Natural killer cell treated with Interleukin-12 subunit alpha and Interleukin-12 subunit beta and Interleukin-15 and Interleukin-18, amount 100 ng/mL, for 72 hours (primary cell): ENCODE results near the gene CNPY1. TPM values are rescaled to one million over a fixed set of nuclear protein-coding genes. Genes with fewer than 3 reads are reported as not detected.

Experiments used
- ATAC-seq, 2 donors: fragments of 150-1000 bp; cut with Tn5 transposase in 1 of 2; sonication (Bioruptor Pico), chemical (Tn5 transposase) in 1 of 2; 2 replicates each; pipeline ENCODE4 v1.10.0; 2021
- DNase-seq: peaks from one replicate; pipeline ENCODE4 v3.0.0; 2022; ENCODE audit warnings: low spot score
- H3K27ac Mint-ChIP-seq, 2 donors: 1 replicate in 1 of 2; 2 replicates in 1 of 2; pipeline ENCODE4 v1.8.0; 2022; ENCODE audit warnings: mixed read lengths in 2 of 2, mild to moderate bottlenecking in 1 of 2, moderate library complexity in 1 of 2
- H3K27me3 Mint-ChIP-seq, 2 donors: 1 replicate in 1 of 2; 2 replicates in 1 of 2; pipeline ENCODE4 v1.8.0; 2022; ENCODE audit warnings: mixed read lengths in 2 of 2
- H3K36me3 Mint-ChIP-seq: one replicate; pipeline ENCODE4 v1.8.0; 2022; ENCODE audit warnings: mixed read lengths
- H3K4me1 Mint-ChIP-seq, 2 donors: 1 replicate in 1 of 2; 2 replicates in 1 of 2; pipeline ENCODE4 v1.8.0; 2022; ENCODE audit warnings: low read depth in 2 of 2, mixed read lengths in 2 of 2, mild to moderate bottlenecking in 1 of 2
- H3K4me3 Mint-ChIP-seq: one replicate; pipeline ENCODE4 v1.8.0; 2022; ENCODE audit warnings: mixed read lengths
- H3K9me3 Mint-ChIP-seq: 2 replicates; pipeline ENCODE4 v1.8.0; 2022; ENCODE audit warnings: mixed read lengths
- total RNA-seq, 2 donors: library from RNA; stranded (reverse); gene quantifications; one replicate each; pipeline ENCODE4 v1.2.3, GENCODE V29; 2022

CNPY1 gene
- total RNA-seq, 2 donors from 2014 or later = not detected

DNA sequence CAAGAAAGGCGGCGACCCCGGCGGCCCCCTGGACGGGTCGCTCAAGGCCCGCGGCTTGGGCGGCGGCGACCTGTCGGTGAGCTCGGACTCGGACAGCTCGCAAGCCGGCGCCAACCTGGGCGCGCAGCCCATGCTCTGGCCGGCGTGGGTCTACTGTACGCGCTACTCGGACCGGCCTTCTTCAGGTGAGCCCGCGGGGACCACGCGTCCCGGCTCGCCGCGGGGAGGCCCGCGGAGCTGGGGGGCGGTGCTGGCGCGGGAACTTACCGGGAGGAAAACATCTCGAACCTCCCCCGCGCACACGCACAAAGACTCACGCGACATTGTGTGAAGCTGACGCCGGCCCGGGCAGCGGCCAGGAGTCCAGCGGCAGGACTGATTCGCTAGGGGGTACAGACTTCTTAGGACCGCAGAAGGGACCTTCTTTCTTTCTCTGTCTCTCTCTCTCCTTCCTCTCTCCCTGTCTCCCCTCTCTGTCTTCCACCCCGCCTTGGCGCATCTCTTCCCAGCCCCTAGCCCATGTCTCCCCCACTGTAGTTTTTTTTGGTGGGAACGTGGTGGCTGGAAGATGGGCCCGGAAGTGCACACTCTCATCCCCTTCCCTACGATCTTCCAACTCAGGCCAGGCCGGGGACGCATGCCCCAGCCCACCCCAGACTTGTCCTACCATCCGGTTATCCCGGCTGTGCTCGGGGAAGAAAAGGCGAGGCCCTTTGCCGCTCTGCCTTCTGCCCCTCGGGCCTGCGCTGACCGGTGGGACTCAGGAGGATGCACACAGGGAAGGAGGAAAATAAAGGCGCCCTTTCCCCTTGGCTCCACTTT lies 87.3 kb downstream of the CNPY1 start:
- peak overlapping the region; percentile 60 for H3K4me3 Mint-ChIP-seq
- H3K4me1 Mint-ChIP-seq = peaks cover 8 to 26% of the 10 kb centered on the region in 2 donors
- peak overlapping the region in 1 of 2 donors; percentile 51 for H3K27ac Mint-ChIP-seq

DNA sequence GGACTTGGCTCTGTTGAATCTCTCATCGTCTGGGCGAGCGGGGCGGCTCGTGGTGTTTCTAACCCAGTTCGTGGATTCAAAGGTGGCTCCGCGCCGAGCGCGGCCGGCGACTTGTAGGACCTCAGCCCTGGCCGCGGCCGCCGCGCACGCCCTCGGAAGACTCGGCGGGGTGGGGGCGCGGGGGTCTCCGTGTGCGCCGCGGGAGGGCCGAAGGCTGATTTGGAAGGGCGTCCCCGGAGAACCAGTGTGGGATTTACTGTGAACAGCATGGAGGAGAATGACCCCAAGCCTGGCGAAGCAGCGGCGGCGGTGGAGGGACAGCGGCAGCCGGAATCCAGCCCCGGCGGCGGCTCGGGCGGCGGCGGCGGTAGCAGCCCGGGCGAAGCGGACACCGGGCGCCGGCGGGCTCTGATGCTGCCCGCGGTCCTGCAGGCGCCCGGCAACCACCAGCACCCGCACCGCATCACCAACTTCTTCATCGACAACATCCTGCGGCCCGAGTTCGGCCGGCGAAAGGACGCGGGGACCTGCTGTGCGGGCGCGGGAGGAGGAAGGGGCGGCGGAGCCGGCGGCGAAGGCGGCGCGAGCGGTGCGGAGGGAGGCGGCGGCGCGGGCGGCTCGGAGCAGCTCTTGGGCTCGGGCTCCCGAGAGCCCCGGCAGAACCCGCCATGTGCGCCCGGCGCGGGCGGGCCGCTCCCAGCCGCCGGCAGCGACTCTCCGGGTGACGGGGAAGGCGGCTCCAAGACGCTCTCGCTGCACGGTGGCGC lies 88.1 kb downstream of the CNPY1 start, which contains the start of gene EN2:
TSS of gene EN2 (plus strand) at position 19 of the 767 bp plus-strand sequence. CDS start at position 268, 249 bp downstream.
- peaks cover 43 to 51% of the 10 kb centered on the region in 2 donors for H3K27me3 Mint-ChIP-seq
- ATAC-seq = peak in 1 of 2 donors; percentile 25
- peak; percentile 50 for DNase-seq
- peaks cover 8 to 24% of the 10 kb centered on the region in 2 donors for H3K4me1 Mint-ChIP-seq
- no peaks in the 10 kb centered on the region for H3K9me3 Mint-ChIP-seq
- H3K4me3 Mint-ChIP-seq = peak within 1 kb of the TSS; percentile 72
- no peaks in the 10 kb centered on the region for H3K36me3 Mint-ChIP-seq
- H3K27ac Mint-ChIP-seq = no peak within 1 kb of the TSS

More for the DNA sequence above, 87.3 kb downstream of the CNPY1 start:
- ATAC-seq (no peak), DNase-seq (peak; percentile 61)
- H3K36me3 Mint-ChIP-seq = no peaks in the 10 kb centered on the region
- no peaks in the 10 kb centered on the region for H3K9me3 Mint-ChIP-seq
- peaks cover 49 to 59% of the 10 kb centered on the region in 2 donors for H3K27me3 Mint-ChIP-seq

DNA sequence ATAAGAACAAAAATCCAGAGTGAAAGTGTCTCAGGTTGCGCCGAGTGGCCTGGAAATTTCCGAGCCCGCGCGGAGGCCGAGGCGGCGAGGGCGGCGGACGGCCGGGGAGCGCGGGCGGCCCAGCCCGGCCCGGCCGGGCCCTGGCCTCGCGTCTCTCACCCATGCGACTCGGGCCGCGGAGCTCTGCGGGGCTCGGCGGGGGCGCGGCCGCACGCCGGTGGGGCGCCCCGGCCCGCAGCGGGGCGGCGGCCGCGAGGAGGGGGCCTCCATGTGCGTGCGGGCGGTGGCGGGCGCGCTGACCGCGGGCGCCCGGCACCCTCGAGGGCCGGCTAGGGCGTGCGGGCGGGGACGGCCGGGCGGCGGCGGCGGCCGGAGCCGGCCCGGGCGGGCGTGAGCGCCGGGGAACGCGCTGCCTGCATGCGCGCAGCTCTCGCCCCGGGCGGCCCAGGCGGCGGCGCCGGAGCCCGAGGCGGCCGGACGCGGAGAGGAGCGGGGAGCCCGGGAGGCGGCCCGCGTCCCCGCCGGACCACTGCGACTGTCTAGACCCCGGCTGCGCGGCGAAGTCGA lies 88.7 kb downstream of the CNPY1 start:
- H3K9me3 Mint-ChIP-seq = no peaks in the 10 kb centered on the region
- ATAC-seq = peak; percentile 31 to 59
- H3K4me1 Mint-ChIP-seq = peaks cover 8 to 24% of the 10 kb centered on the region in 2 donors
- H3K27ac Mint-ChIP-seq = no peak overlapping the region
- H3K27me3 Mint-ChIP-seq = peaks cover 48 to 56% of the 10 kb centered on the region in 2 donors
- no peaks in the 10 kb centered on the region for H3K36me3 Mint-ChIP-seq
- no peak for DNase-seq
- peak overlapping the region; percentile 72 for H3K4me3 Mint-ChIP-seq

DNA sequence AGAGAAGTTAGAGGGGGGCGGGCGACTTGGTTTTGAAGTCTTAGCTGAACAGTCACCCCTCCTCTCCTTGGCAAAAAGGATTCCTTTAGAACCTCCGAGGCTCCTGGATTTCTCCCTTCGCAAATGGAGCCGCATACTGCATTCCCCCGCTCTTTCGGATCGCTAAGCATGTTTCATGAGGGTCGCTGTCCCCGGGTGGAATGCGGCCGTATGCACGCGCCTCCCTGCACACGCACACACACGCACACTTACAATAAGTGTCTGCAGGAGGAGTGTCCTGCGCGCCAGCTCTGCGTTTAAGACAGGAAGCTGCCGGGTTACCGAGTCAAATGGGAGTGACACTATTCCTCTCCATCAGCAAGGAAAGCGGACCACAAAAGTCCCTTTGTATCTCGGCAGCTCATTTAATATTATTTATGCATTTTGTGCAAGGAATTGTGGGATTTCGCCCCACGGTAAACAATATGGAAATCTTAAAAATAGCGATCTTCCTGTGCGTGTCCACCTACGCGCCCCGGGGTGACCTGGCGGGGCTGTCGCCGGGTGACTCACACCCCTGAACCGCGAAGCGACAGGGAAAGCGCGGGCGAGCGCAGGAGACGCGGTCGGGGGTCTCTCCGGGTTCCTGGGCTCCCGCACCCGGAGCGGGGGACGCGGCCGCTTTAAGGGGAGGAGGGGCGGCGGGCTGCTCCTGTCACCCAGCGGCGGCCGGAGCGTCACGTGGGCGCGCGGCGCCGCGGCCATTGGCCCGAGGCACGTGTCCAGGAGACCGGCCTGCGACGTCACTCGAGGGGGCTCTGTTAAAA lies 89.4 kb downstream of the CNPY1 start:
- no peaks in the 10 kb centered on the region for H3K36me3 Mint-ChIP-seq
- ATAC-seq (peak; percentile 52 to 74), DNase-seq (no peak)

DNA sequence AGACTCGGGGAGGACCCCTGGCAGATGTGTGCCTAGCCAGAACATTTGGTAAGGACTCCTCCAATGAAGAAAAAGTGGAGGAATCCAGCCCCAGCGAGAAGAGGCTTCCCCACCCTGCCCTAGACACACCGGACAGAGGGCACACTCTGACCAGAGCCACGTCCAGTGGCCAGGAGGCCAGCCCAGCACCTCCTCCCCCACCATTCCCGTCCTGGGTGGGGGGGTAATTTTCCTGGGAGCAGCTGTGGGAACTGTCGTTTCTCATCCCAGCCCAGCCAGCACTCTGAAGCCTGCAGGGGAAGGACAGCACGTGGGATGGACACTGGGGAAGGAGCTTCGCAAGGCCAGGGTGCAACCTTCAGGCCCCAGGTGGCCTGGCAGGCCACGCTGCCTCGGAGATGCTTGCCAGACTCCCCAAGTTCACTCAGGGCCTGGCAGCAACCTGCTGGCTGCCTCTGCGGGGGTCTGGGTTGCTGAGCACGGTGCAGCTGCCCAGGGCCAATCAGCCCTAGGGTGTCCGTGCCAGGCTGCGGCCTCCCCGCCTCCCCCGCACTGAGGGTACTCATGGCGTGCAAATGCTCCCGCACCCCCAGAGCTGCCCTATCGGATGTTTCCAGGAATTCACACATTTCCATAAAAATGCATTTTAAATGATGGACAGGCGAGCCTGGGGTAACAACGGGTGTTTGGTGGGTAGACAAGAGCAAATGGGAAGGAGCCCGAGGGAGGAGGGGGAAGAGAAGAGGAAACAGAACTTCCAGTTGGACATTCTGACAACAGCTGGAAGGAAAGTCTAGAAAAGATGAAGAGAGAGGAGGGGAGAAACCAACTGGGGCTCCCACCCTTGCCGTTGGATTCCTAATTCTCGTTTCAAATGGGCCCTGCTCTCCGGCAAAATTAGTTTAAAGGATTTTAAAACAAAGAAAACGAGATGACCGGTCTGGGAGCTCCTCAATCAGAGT lies 90.3 kb downstream of the CNPY1 start:
- peaks cover 8 to 24% of the 10 kb centered on the region in 2 donors for H3K4me1 Mint-ChIP-seq
- ATAC-seq = no peak
- DNase-seq = no peak
- H3K27ac Mint-ChIP-seq = peak overlapping the region; percentile 50 to 53
- H3K4me3 Mint-ChIP-seq = peak overlapping the region; percentile 72
- H3K27me3 Mint-ChIP-seq = peaks cover 50 to 55% of the 10 kb centered on the region in 2 donors
- H3K36me3 Mint-ChIP-seq = no peaks in the 10 kb centered on the region
- no peaks in the 10 kb centered on the region for H3K9me3 Mint-ChIP-seq

More for the DNA sequence above, 89.4 kb downstream of the CNPY1 start:
- Mint-ChIP-seq H3K27me3 (peaks cover 47 to 55% of the 10 kb centered on the region in 2 donors), H3K4me3 (peak overlapping the region; percentile 72), H3K9me3 (no peaks in the 10 kb centered on the region), H3K27ac (no peak overlapping the region), H3K4me1 (peaks cover 8 to 24% of the 10 kb centered on the region in 2 donors)

DNA sequence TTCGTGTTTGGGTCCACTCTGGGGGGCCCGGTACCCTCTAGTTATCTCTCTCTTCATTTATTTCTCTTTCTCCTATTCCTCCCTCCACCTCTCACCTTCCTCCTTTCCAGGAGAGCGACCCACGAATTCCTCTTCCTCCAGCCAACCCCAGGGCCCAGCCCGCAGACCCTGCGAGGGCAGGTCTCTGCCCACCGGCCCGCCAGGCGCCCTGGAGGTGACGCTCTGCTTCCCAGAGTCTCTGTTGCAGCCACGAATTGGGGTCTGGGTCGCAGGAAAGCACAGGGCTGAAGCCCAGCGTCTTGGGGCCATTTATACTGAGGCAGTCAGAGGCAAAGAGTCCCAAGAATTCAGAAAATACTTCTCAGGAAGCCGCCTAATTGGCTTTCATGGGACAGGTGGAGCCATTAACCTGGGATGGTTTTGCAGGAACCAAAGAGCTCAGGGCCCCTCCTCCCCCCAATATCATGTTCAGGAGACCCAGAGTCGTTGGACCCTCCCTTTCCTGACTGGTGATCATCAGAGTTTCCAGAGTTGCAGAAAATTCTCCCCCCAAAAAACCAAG lies 91.1 kb downstream of the CNPY1 start:
- Mint-ChIP-seq H3K27ac (no peak overlapping the region), H3K27me3 (peaks cover 52 to 56% of the 10 kb centered on the region in 2 donors), H3K4me1 (peaks cover 8 to 24% of the 10 kb centered on the region in 2 donors), H3K36me3 (no peaks in the 10 kb centered on the region), H3K9me3 (no peaks in the 10 kb centered on the region), H3K4me3 (peak overlapping the region; percentile 15)
- ATAC-seq = no peak
- DNase-seq = no peak

DNA sequence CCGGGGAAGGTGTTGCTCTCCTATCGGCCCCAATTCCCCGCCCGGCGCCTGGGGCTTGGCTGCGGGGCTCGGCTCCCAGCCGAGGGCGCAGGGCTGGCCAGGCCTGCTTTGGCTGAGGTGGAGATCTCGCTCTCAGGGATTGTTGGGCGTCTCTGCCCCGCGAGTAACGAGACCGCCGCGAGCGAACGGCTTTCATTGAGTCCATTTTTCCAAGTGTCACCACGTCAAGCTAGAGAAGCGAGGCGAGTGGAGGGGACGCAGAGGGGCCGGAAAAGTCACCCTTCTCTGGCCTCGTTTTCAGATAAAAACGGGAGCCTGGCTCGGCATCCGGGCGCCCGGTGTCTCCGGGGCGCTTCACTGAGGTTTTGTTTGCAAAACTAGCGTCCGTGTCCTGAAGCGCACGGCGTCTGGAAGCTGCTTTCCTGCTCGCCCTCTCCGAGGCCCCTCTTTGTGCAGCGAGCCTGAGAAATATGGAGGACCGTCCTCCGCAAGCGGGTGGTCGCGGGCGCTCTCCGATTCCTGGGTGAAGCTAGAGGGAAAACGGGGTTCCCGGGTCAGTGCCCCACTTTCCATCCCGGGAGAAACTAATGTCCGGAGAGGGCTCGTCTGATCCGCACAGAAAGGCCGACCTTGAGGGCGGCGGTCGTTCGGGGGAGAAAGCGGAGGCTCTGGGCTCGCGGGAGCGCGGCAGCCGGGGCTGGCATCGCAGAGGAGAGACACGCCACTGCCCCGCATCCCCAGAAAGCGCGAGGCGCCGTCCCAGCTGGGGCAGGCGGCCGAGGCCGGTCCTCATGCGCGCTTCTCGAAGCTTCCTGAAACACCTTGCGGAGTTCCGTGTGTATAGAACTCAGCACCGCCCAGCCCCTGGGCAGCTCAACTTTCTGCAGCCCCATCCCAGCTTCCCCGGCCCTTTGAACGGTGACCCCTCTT lies 91.9 kb downstream of the CNPY1 start:
- peaks cover 8 to 19% of the 10 kb centered on the region in 2 donors for H3K4me1 Mint-ChIP-seq
- DNase-seq (no peak), ATAC-seq (no peak)
- H3K36me3 Mint-ChIP-seq = no peaks in the 10 kb centered on the region
- H3K9me3 Mint-ChIP-seq = no peaks in the 10 kb centered on the region
- H3K4me3 Mint-ChIP-seq = no peak overlapping the region
- no peak overlapping the region for H3K27ac Mint-ChIP-seq
- peaks cover 48 to 49% of the 10 kb centered on the region in 2 donors for H3K27me3 Mint-ChIP-seq

DNA sequence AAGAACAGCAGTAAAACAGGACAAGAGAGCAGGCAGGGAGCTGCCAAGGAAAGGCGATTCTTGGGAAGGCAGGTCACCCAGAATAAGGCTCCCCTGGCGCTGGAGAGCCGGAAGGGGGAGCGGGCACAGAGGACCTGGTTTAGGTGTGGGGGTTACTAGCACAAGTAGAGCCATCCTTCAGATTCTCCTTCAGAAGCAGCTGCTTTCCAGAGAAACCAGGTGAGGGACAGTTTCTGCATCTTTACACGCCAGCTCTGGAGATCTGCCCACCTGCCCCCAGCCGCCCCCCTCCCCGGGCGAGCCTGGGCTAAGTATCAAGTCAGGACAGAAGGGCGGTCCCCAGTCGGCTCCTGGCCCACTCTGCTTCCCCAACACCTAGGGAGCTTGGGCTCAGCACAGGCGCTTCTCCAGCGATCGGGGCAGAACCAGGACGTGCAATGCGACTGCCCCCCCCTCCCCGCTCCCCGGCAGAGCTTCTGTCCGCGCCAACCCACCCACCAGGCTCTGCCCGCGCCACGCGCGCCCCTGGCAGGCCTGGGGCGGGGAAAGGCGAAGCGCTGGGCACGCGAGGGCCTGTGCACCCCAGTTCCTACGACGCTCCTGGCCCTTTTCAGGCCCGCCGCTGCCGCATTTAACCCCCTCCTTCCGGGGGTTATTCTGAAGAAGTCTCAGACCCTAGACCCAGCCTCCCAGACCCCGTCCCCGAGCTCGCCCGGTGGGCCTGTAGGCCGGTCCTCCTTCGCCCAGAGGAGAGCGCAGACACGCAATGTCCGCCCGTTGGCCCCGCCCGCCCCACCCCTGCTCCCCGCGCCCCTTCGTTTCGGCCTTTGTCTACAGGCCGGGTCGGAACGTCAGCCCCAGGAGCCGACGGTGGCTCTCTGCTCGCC lies 92.8 kb downstream of the CNPY1 start:
- no peaks in the 10 kb centered on the region for H3K36me3 Mint-ChIP-seq
- peaks cover 4 to 15% of the 10 kb centered on the region in 2 donors for H3K4me1 Mint-ChIP-seq
- H3K27ac Mint-ChIP-seq = no peak overlapping the region
- no peak for ATAC-seq
- no peaks in the 10 kb centered on the region for H3K9me3 Mint-ChIP-seq
- H3K27me3 Mint-ChIP-seq = peaks cover 43 to 51% of the 10 kb centered on the region in 2 donors
- no peak overlapping the region for H3K4me3 Mint-ChIP-seq
- DNase-seq = no peak

DNA sequence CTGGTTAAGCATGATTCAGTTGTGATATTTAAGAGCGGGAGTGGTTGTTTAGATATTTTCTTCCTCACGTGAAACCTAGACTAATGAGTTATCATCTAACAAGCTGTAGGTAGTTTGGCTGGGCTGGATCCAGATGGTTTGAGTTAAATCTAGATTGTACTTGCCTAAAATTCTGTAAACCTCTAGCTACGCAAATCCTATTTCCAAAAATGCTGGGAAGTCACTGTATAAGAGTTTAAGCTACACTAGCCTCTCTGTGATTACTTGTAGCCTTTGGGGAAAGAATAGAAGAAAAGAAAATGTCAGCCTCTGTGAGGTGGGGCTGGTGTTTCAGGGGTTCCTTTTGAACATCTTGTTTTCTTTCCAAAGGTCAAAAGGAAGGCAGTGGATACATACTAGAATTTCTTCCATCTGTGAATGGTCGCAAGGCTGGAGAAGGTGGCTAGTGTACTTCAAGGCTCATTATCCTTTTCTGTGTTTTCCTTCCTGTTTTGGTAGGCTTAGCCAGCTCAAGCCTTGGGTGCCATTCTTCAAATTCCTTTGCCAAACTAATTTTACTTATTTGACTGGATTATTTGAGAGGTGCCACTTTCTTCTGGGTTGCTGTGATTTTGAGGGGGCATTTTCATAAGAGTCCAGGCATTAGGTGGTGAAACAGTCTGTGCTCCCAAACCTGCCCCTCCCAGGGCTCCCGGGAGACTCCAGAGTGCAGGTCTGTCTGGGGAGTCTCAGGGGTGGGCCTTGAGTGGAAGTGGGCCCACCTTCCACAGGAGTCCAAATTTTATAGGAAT lies 93.7 kb downstream of the CNPY1 start:
- Mint-ChIP-seq H3K9me3 (no peaks in the 10 kb centered on the region), H3K4me3 (no peak overlapping the region), H3K27me3 (peaks cover 50 to 55% of the 10 kb centered on the region in 2 donors), H3K4me1 (peaks cover 8 to 21% of the 10 kb centered on the region in 2 donors), H3K36me3 (no peaks in the 10 kb centered on the region), H3K27ac (no peak overlapping the region)
- no peak for DNase-seq
- ATAC-seq = no peak

DNA sequence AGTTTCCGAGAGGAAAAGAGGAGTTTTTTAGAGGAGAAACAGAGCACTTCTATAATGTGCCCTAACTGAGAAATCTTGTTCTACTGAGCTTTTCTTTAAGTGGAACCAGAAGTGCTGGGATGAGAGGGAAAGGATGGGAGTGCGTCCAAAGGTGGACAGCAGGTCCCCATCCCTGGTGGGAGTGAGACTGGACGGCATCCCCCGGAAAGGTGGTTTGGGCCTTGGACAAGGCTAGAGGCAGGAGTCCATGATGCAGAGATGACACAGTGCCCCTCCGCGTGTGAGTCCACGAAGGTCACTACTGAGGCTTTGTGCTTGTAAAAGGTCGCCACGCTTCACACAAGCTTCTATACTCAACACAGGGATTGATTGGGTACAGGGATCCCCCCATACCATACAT lies 94.5 kb downstream of the CNPY1 start:
- Mint-ChIP-seq H3K27me3 (peaks cover 57 to 58% of the 10 kb centered on the region in 2 donors), H3K27ac (no peak overlapping the region), H3K4me3 (no peak overlapping the region), H3K36me3 (no peaks in the 10 kb centered on the region), H3K4me1 (peaks cover 9 to 18% of the 10 kb centered on the region in 2 donors), H3K9me3 (no peaks in the 10 kb centered on the region)
- DNase-seq (no peak), ATAC-seq (no peak)
